HEK293 (cell line): ENCODE measurements around the gene RNPS1.

Experiments used
- CTCF ChIP-seq: fragments of 450-650 bp; formaldehyde crosslinking; IDR thresholded peaks from 2 replicates; pipeline ENCODE4 v1.5.1; 2016; ENCODE audit warnings: missing biosample characterization, missing genetic modification characterization
- PBX3 ChIP-seq: sonication (generic); formaldehyde crosslinking; IDR thresholded peaks from 2 replicates; pipeline ENCODE4 v1.8.1; 2022; ENCODE audit warnings: mild to moderate bottlenecking, moderate library complexity, missing genetic modification reagents
- REPIN1 ChIP-seq: fragments of 450-650 bp; formaldehyde crosslinking; IDR thresholded peaks from 2 replicates; pipeline ENCODE4 v1.5.1; 2017; ENCODE audit warnings: missing biosample characterization, missing genetic modification characterization, low read depth
- SALL2 ChIP-seq: fragments of 450-650 bp; formaldehyde crosslinking; IDR thresholded peaks from 2 replicates; pipeline ENCODE4 v1.5.0; 2017; ENCODE audit warnings: missing biosample characterization, mild to moderate bottlenecking, missing genetic modification characterization, borderline replicate concordance
- SCRT2 ChIP-seq: fragments of 450-650 bp; formaldehyde crosslinking; IDR thresholded peaks from 2 replicates; pipeline ENCODE4 v1.5.1; 2016; ENCODE audit warnings: missing biosample characterization, missing genetic modification characterization
- SP3 ChIP-seq: fragments of 450-650 bp; formaldehyde crosslinking; IDR thresholded peaks from 2 replicates; pipeline ENCODE4 v1.5.1; 2016; ENCODE audit warnings: missing biosample characterization, missing genetic modification characterization
- TCF7L2 ChIP-seq: IDR thresholded peaks from 2 replicates; pipeline ENCODE4 v1.6.1; 2011; ENCODE audit warnings: low read depth, mild to moderate bottlenecking, inconsistent platforms, low read length, moderate library complexity, borderline replicate concordance
- ZNF132 ChIP-seq: fragments of 450-650 bp; formaldehyde crosslinking; IDR thresholded peaks from 2 replicates; pipeline ENCODE4 v1.5.1; 2017; ENCODE audit warnings: missing biosample characterization, missing genetic modification characterization, borderline replicate concordance
- ZNF24 ChIP-seq: fragments of 450-650 bp; formaldehyde crosslinking; IDR thresholded peaks from 2 replicates; pipeline ENCODE4 v1.5.1; 2016; ENCODE audit warnings: missing biosample characterization, missing genetic modification characterization
- ZNF274 ChIP-seq, 2 experiments: fragments of 200-500 bp in 1 of 2; fragments of 450-650 bp in 1 of 2; sonication (Bioruptor generic) in 1 of 2; formaldehyde crosslinking in 1 of 2; IDR thresholded peaks; 2 replicates each; pipeline versions ENCODE4 v1.5.1 to v1.6.1; 2014 to 2016; ENCODE audit warnings: borderline replicate concordance in 1 of 2, inconsistent platforms in 1 of 2, low read length in 1 of 2, missing biosample characterization in 1 of 2, missing genetic modification characterization in 1 of 2
- ZNF394 ChIP-seq: fragments of 450-650 bp; formaldehyde crosslinking; IDR thresholded peaks from 2 replicates; pipeline ENCODE4 v1.5.1; 2016; ENCODE audit warnings: missing biosample characterization, missing genetic modification characterization, mild to moderate bottlenecking, moderate library complexity, borderline replicate concordance
- ZNF398 ChIP-seq: fragments of 450-650 bp; formaldehyde crosslinking; IDR thresholded peaks from 2 replicates; pipeline ENCODE4 v1.5.1; 2017; ENCODE audit warnings: missing biosample characterization, missing genetic modification characterization
- ZNF530 ChIP-seq: fragments of 450-650 bp; formaldehyde crosslinking; IDR thresholded peaks from 2 replicates; pipeline ENCODE4 v1.5.1; 2016; ENCODE audit warnings: low read depth, missing biosample characterization, missing genetic modification characterization
- TF ChIP-seq, protein P1 (sequence below): fragments of 450-650 bp; formaldehyde crosslinking; IDR thresholded peaks from 2 replicates; pipeline ENCODE4 v1.5.1; 2016; ENCODE audit warnings: missing biosample characterization, missing genetic modification characterization

DNA sequence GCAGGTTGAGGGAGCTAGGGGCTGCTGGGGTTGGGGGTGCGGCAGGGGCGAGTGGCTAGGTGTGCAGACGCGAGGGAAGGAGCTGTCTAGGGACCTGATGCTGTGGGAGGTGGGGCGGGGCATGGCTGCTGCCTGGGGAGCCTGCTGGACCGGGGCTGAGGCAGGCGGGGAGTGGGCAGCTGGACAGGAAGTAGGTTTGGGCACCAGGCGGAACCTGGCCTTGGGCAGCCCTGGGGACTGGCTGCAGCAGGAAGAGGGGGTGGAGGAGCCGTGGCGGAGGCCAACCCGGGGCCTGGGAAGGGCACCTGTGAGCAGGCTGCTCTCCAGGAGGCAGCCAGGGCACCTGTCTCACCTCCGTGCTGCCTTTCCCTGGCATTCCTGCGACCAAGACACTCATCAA is 37.5 kb downstream of the RNPS1 start:
- TF ChIP-seq SCRT2 (tag by site-specific recombination) = no peak
- TF ChIP-seq ZNF132 (tag by site-specific recombination) = no peak
- no peak for TF ChIP-seq ZNF398 (tag by site-specific recombination)
- TF ChIP-seq CTCF (tag by site-specific recombination) = no peak
- TF ChIP-seq REPIN1 (tag by site-specific recombination) = no peak
- no peak for TF ChIP-seq ZNF394
- no peak for TF ChIP-seq ZNF530 (tag by site-specific recombination)
- no peak for TF ChIP-seq TCF7L2
- no peak for TF ChIP-seq ZNF274 (IDR thresholded peaks at IDR 0.05; ENCODE audit: low read length)
- no peak for TF ChIP-seq ZNF274 (tag by site-specific recombination; IDR thresholded peaks at IDR 0.05; ENCODE audit: borderline replicate concordance)
- TF ChIP-seq PBX3 (CRISPR knock-in tag) = no peak
- no peak for TF ChIP-seq SP3 (tag by site-specific recombination)
- TF ChIP-seq, protein P1, sequence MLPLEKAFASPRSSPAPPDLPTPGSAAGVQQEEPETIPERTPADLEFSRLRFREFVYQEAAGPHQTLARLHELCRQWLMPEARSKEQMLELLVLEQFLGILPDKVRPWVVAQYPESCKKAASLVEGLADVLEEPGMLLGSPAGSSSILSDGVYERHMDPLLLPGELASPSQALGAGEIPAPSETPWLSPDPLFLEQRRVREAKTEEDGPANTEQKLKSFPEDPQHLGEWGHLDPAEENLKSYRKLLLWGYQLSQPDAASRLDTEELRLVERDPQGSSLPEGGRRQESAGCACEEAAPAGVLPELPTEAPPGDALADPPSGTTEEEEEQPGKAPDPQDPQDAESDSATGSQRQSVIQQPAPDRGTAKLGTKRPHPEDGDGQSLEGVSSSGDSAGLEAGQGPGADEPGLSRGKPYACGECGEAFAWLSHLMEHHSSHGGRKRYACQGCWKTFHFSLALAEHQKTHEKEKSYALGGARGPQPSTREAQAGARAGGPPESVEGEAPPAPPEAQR (tag by site-specific recombination) = no peak
- TF ChIP-seq ZNF24 (tag by site-specific recombination) = no peak
- TF ChIP-seq SALL2 (tag by site-specific recombination) = no peak
